Esophagus muscularis mucosa (tissue), 4 donors: ENCODE results near the gene FRMD4A. TPM values are rescaled to one million over a fixed set of nuclear protein-coding genes. Genes with fewer than 3 reads are reported as not detected.

ENCODE experiments used
- DNase-seq: peaks from one replicate; pipeline ENCODE4 v3.0.0-alpha.2; 2017; ENCODE audit errors: extremely low spot score
- H3K27ac ChIP-seq, 4 donors: fragments of 200-600 bp; sonication (generic); replicated peaks in 1 of 4; 1 replicate in 3 of 4; 2 replicates in 1 of 4; pipeline ENCODE4 v1.5.1; 2016 to 2019; ENCODE audit warnings: mild to moderate bottlenecking in 1 of 4
- H3K27me3 ChIP-seq, 4 donors: fragments of 200-600 bp; sonication (generic); one replicate each; pipeline versions ENCODE4 v1.5.1 to v1.6.0; 2016 to 2019
- H3K36me3 ChIP-seq, 4 donors: fragments of 200-600 bp; sonication (generic); one replicate each; pipeline ENCODE4 v1.5.1; 2016 to 2019
- H3K4me1 ChIP-seq, 4 donors: fragments of 200-600 bp; sonication (generic); one replicate each; pipeline ENCODE4 v1.5.1; 2016 to 2019
- H3K4me3 ChIP-seq, 4 donors: fragments of 200-600 bp; sonication (generic); 1 replicate in 2 of 4; 2 replicates in 2 of 4; pipeline ENCODE4 v1.5.1; 2016 to 2019; ENCODE audit warnings: mild to moderate bottlenecking in 4 of 4, moderate library complexity in 1 of 4
- H3K9me3 ChIP-seq, 4 donors: fragments of 200-600 bp; sonication (generic); 1 replicate in 3 of 4; 2 replicates in 1 of 4; pipeline ENCODE4 v1.5.1; 2016 to 2019
- EP300 ChIP-seq: sonication (generic); formaldehyde crosslinking; IDR thresholded peaks from one replicate; pipeline ENCODE4 v1.6.1; 2017; ENCODE audit warnings: antibody characterized with exemption
- POLR2A ChIP-seq: fragments of 450-650 bp; IDR thresholded peaks from one replicate; pipeline ENCODE4 v1.6.1; 2017; ENCODE audit warnings: antibody characterized with exemption, moderate library complexity, mild to moderate bottlenecking, low read depth
- POLR2AphosphoS5 ChIP-seq, 2 donors: sonication (generic); formaldehyde crosslinking; IDR thresholded peaks; one replicate each; pipeline ENCODE4 v1.6.1; 2017; ENCODE audit warnings: antibody characterized with exemption in 2 of 2
- WGBS: methylation state at CpG from one replicate; pipeline ENCODE4 v1.1.5; 2018; 5-methylcytosine and 5-hydroxymethylcytosine counted together
- intact Hi-C: fragments of 100-400 bp; cut with DNase I; formaldehyde crosslinking; loops from one replicate; pipeline ENCODE4 v1.15.1; 2023
- total RNA-seq, 4 donors: library from RNA; depleted of rRNA; stranded (reverse); fragments of >200 nt; gene quantifications; one replicate each; pipeline versions ENCODE4 v1.1.0 to v1.2.1, GENCODE V29; 2016
- TF ChIP-seq, protein P1 (sequence below), 3 experiments: fragments of 200-600 bp in 2 of 3; fragments of 450-650 bp in 1 of 3; sonication (generic) in 2 of 3; IDR thresholded peaks; one replicate each; pipeline ENCODE4 v1.5.1; 2017 to 2019; ENCODE audit warnings: antibody characterized with exemption in 3 of 3, mild to moderate bottlenecking in 2 of 3, moderate library complexity in 1 of 3

Gene FRMD4A
- total RNA-seq, 4 donors from 2014 or later: 17.0 to 28.8 (median 21.8) TPM

DNA sequence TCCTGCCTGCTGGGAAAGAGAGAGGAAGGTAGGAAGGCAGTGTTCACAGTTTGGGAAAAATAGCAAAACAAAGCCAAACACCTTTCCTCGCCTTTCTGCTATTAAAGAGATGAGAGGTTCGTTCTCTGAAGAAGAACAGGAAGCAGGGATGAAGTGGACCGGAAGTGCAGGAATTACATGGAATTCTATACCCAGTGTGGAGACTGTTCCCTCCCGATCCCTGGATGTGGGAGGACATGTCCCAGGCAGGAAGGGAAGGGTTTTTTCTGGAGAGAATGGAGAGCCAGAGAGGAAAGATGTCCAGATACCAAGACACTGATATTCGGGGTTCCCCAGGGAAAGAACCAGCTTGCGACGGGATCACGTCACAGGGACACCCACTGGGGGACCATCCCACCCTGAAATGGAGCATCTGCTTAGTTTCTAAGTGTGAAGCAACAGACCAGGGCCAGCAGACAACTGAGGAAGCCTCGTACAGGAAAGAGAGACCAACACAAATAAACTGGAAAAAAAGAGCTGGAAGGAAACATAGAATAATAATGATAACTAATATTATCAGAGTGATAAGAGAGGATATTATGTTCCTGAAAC is 556.3 kb downstream of the FRMD4A start:
- H3K36me3 ChIP-seq: no peaks in the 10 kb centered on the region
- DNase-seq: no peak
- WGBS: 80% methylated on average over 9 of the region's 9 CpGs
- H3K27ac ChIP-seq: no peak overlapping the region
- no peaks in the 10 kb centered on the region for H3K9me3 ChIP-seq
- no peak overlapping the region for H3K4me3 ChIP-seq
- no peaks in the 10 kb centered on the region for H3K27me3 ChIP-seq
- intact Hi-C loops: no loop called here
- H3K4me1 ChIP-seq: peaks cover 0 to 19% (median 9%) of the 10 kb centered on the region in 4 donors
- no peak for TF ChIP-seq POLR2A
- TF ChIP-seq, protein P1, sequence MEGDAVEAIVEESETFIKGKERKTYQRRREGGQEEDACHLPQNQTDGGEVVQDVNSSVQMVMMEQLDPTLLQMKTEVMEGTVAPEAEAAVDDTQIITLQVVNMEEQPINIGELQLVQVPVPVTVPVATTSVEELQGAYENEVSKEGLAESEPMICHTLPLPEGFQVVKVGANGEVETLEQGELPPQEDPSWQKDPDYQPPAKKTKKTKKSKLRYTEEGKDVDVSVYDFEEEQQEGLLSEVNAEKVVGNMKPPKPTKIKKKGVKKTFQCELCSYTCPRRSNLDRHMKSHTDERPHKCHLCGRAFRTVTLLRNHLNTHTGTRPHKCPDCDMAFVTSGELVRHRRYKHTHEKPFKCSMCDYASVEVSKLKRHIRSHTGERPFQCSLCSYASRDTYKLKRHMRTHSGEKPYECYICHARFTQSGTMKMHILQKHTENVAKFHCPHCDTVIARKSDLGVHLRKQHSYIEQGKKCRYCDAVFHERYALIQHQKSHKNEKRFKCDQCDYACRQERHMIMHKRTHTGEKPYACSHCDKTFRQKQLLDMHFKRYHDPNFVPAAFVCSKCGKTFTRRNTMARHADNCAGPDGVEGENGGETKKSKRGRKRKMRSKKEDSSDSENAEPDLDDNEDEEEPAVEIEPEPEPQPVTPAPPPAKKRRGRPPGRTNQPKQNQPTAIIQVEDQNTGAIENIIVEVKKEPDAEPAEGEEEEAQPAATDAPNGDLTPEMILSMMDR (IDR thresholded peaks at IDR 0.05): no peak
- no peak for TF ChIP-seq EP300
- TF ChIP-seq POLR2AphosphoS5 (IDR thresholded peaks at IDR 0.05): no peak

DNA sequence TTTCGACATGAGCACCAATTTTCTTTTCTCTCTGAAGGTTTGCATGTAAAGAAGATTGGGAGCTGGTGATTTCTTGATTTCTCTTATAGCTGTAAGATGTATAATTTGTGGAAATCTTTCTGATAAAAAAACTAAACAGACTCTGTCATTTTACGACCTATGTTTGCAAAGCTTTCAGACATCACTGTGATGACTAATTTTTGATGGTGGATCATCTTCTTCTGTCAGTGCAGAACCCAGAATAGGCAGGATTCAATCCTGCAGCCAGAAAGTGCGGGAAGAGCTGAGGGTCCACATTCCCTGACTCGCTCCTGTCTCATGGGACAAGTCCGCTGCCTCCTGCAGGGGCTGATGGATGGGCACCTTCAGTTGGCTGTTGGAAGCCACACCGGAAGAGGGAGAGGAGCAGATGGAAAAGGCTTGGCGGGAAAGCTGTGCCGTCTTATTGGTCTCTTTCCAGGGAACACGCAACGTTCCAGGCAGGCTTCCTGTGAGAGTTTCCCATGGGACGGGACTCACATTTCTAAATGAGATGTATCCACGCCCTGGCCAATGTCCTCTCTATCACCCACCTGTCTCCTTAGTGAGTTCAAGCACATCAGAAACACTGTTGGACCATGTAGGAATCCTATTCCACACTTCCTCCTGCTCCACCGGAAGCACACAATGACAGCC is 557.1 kb downstream of the FRMD4A start:
- DNase-seq: no peak
- peaks cover 0 to 19% (median 8%) of the 10 kb centered on the region in 4 donors for H3K4me1 ChIP-seq
- no peaks in the 10 kb centered on the region for H3K36me3 ChIP-seq
- no peak overlapping the region for H3K4me3 ChIP-seq
- no peaks in the 10 kb centered on the region for H3K27me3 ChIP-seq
- intact Hi-C loops: no loop called here
- no peak overlapping the region for H3K27ac ChIP-seq
- TF ChIP-seq POLR2AphosphoS5 (IDR thresholded peaks at IDR 0.05) (no peak), EP300 (no peak), POLR2A (no peak)
- TF ChIP-seq, protein P1 (IDR thresholded peaks at IDR 0.05): no peak
- WGBS: 78% methylated on average over 13 of the region's 13 CpGs
- H3K9me3 ChIP-seq: no peaks in the 10 kb centered on the region

DNA sequence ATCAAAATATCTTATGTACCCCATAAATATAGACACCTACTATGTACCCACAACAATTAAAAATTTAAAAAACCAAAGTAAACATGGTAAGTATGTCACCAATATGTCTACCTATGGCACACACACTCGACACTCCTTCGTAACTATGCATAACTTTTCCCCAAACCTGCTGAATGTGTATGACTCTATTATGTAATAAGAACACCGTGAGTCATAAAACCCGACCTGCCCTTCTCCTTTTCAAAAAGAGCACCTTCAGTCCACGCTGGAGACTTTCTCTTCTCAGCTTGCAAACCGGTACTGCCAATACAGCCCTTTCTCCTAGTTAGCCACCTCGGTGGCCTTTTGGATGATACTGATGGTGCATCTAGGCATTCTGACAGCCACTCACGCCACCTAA is 557.7 kb downstream of the FRMD4A start:
- no peak overlapping the region for H3K27ac ChIP-seq
- intact Hi-C loops: no loop called here
- TF ChIP-seq EP300 (no peak), POLR2A (no peak), POLR2AphosphoS5 (IDR thresholded peaks at IDR 0.05) (no peak)
- TF ChIP-seq, protein P1 (IDR thresholded peaks at IDR 0.05): no peak
- H3K9me3 ChIP-seq: no peaks in the 10 kb centered on the region
- DNase-seq: no peak
- peaks cover 0 to 3% (median 0%) of the 10 kb centered on the region in 4 donors for H3K36me3 ChIP-seq
- 91% methylated on average over 8 of the region's 8 CpGs for WGBS
- H3K4me1 ChIP-seq: peaks cover 0 to 16% (median 6%) of the 10 kb centered on the region in 4 donors
- no peaks in the 10 kb centered on the region for H3K27me3 ChIP-seq
- H3K4me3 ChIP-seq: no peak overlapping the region

DNA sequence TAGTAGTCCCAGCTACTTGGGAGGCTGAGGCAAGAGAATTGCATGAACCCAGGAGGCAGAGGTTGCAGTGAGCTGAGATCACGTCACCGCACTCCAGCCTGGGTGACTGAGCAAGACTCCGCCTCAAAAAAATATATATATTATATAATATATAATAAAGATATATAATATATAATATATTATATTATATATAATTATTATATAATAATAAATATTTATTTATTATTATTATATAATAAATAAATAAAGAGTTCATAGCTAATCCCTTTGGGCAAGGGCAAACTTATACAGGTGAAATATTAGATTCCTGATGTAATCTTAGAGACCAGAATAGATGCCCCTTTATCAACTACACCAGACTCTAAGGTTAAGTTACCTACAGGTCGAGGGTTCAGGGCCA is 558.7 kb downstream of the FRMD4A start:
- no peak overlapping the region for H3K27ac ChIP-seq

More for the DNA sequence above, 558.7 kb downstream of the FRMD4A start:
- Histone ChIP-seq H3K36me3 (peaks cover 0 to 10% (median 0%) of the 10 kb centered on the region in 4 donors), H3K4me1 (peaks cover 0 to 7% (median 2%) of the 10 kb centered on the region in 4 donors), H3K9me3 (no peaks in the 10 kb centered on the region), H3K4me3 (no peak overlapping the region), H3K27me3 (no peaks in the 10 kb centered on the region)
- intact Hi-C loops: no loop called here
- TF ChIP-seq POLR2A (no peak), EP300 (no peak), POLR2AphosphoS5 (IDR thresholded peaks at IDR 0.05) (no peak)
- TF ChIP-seq, protein P1 (IDR thresholded peaks at IDR 0.05): no peak
- no peak for DNase-seq
- WGBS: 90% methylated on average over 4 of the region's 4 CpGs
